H9 (cell line): ENCODE measurements around the gene LRIG1. TPM values are rescaled to one million over a fixed set of nuclear protein-coding genes. Genes with fewer than 3 reads are reported as not detected.

Experiments used
- DNase-seq: peaks from one replicate; pipeline ENCODE4 v3.0.0-alpha.2; 2017
- H2AFZ ChIP-seq: one replicate; pipeline ENCODE4 v1.6.1; 2013; ENCODE audit warnings: mild to moderate bottlenecking, low read length, control low read depth, moderate library complexity
- H2AK5ac ChIP-seq: 2 replicates; pipeline ENCODE4 v1.6.1; 2013; ENCODE audit warnings: low read length, control low read depth, mixed read lengths; ENCODE audit not compliant: insufficient read length
- H2BK120ac ChIP-seq: one replicate; pipeline ENCODE4 v1.6.1; 2013; ENCODE audit warnings: low read depth, mild to moderate bottlenecking, low read length, control low read depth, inconsistent platforms; ENCODE audit not compliant: poor library complexity, severe bottlenecking
- H2BK12ac ChIP-seq: 2 replicates; pipeline ENCODE4 v1.6.1; 2013; ENCODE audit warnings: low read length, control low read depth, mixed read lengths, low read depth; ENCODE audit not compliant: insufficient read length
- H2BK15ac ChIP-seq: 2 replicates; pipeline ENCODE4 v1.6.1; 2013; ENCODE audit warnings: low read depth, low read length, control low read depth
- H2BK20ac ChIP-seq: one replicate; pipeline ENCODE4 v1.6.1; 2013; ENCODE audit warnings: low read depth, mild to moderate bottlenecking, low read length, control low read depth, inconsistent platforms; ENCODE audit not compliant: poor library complexity, severe bottlenecking
- H2BK5ac ChIP-seq: 2 replicates; pipeline ENCODE4 v1.6.1; 2013; ENCODE audit warnings: low read length, control low read depth, mixed read lengths; ENCODE audit not compliant: insufficient read length
- H3K14ac ChIP-seq: 2 replicates; pipeline ENCODE4 v1.6.1; 2013; ENCODE audit warnings: low read length, control low read depth; ENCODE audit not compliant: insufficient read depth
- H3K18ac ChIP-seq: 2 replicates; pipeline ENCODE4 v1.6.1; 2013; ENCODE audit warnings: low read depth, mild to moderate bottlenecking, mixed read lengths, low read length, control low read depth; ENCODE audit not compliant: insufficient read length
- H3K23ac ChIP-seq: 2 replicates; pipeline ENCODE4 v1.6.1; 2013; ENCODE audit warnings: low read length, control low read depth, mixed read lengths, low read depth; ENCODE audit not compliant: insufficient read length
- H3K23me2 ChIP-seq: 2 replicates; pipeline ENCODE4 v1.6.1; 2013; ENCODE audit warnings: low read depth, mild to moderate bottlenecking, mixed read lengths, low read length, control low read depth; ENCODE audit not compliant: insufficient read length, poor library complexity, severe bottlenecking
- H3K27ac ChIP-seq: 2 replicates; pipeline ENCODE4 v1.5.1; 2013; ENCODE audit warnings: low read length, control low read depth, mixed read lengths, low read depth; ENCODE audit not compliant: insufficient read length
- H3K27me3 ChIP-seq: 2 replicates; pipeline ENCODE4 v1.6.1; 2013; ENCODE audit warnings: low read length, control low read depth, inconsistent platforms; ENCODE audit not compliant: insufficient read depth
- H3K4ac ChIP-seq: 2 replicates; pipeline ENCODE4 v1.6.1; 2013; ENCODE audit warnings: low read depth, mild to moderate bottlenecking, control low read depth, inconsistent platforms, low read length, moderate library complexity
- H3K4me1 ChIP-seq: 2 replicates; pipeline ENCODE4 v1.6.1; 2013; ENCODE audit warnings: low read length, control low read depth, inconsistent platforms; ENCODE audit not compliant: insufficient read depth
- H3K4me2 ChIP-seq: 2 replicates; pipeline ENCODE4 v1.6.1; 2013; ENCODE audit warnings: low read length, control low read depth, mixed read lengths; ENCODE audit not compliant: insufficient read length, insufficient read depth
- H3K56ac ChIP-seq: 2 replicates; pipeline ENCODE4 v1.6.1; 2013; ENCODE audit warnings: low read depth, mild to moderate bottlenecking, mixed read lengths, low read length, control low read depth; ENCODE audit not compliant: insufficient read length
- H3K79me1 ChIP-seq: 2 replicates; pipeline ENCODE4 v1.6.1; 2013; ENCODE audit warnings: low read depth, mild to moderate bottlenecking, moderate library complexity, low read length, control low read depth, inconsistent platforms; ENCODE audit not compliant: insufficient read depth, poor library complexity, severe bottlenecking
- H3K79me2 ChIP-seq: 2 replicates; pipeline ENCODE4 v1.6.1; 2013; ENCODE audit warnings: low read length, control low read depth, inconsistent platforms; ENCODE audit not compliant: insufficient read depth
- H3K9ac ChIP-seq: 2 replicates; pipeline ENCODE4 v1.6.1; 2013; ENCODE audit warnings: low read length, control low read depth, mixed read lengths; ENCODE audit not compliant: insufficient read length; ENCODE audit errors: extremely low read depth
- H3K9me3 ChIP-seq: one replicate; pipeline ENCODE4 v1.6.1; 2013; ENCODE audit warnings: low read depth, low read length, inconsistent platforms; ENCODE audit not compliant: control insufficient read depth
- H3T11ph ChIP-seq: one replicate; pipeline ENCODE4 v1.6.1; 2013; ENCODE audit warnings: mild to moderate bottlenecking, low read length, control low read depth, inconsistent platforms
- H4K20me1 ChIP-seq: one replicate; pipeline ENCODE4 v1.6.1; 2013; ENCODE audit not compliant: control insufficient read depth, insufficient read length, insufficient read depth
- H4K5ac ChIP-seq: 2 replicates; pipeline ENCODE4 v1.6.1; 2013; ENCODE audit warnings: low read depth, mild to moderate bottlenecking, mixed read lengths, low read length, control low read depth; ENCODE audit not compliant: insufficient read length
- H4K8ac ChIP-seq: replicated peaks from 2 replicates; pipeline ENCODE4 v1.6.1; 2013; ENCODE audit warnings: low read length, control low read depth, mixed read lengths, low read depth; ENCODE audit not compliant: insufficient read length
- H4K91ac ChIP-seq: 2 replicates; pipeline ENCODE4 v1.6.1; 2013; ENCODE audit warnings: low read depth, mild to moderate bottlenecking, moderate library complexity, mixed read lengths, low read length, control low read depth; ENCODE audit not compliant: insufficient read length
- H3K27ac Mint-ChIP-seq, 3 experiments: 2 replicates in 2 of 3; 3 replicates in 1 of 3; pipeline ENCODE4 v1.8.0; 2020 to 2021; ENCODE audit warnings: mixed read lengths in 3 of 3, mild to moderate bottlenecking in 1 of 3, moderate library complexity in 1 of 3
- H3K27me3 Mint-ChIP-seq: 2 replicates; pipeline ENCODE4 v1.8.0; 2021; ENCODE audit warnings: low read depth, mild to moderate bottlenecking, moderate library complexity, mixed read lengths
- H3K36me3 Mint-ChIP-seq, 3 experiments: 2 replicates in 2 of 3; 3 replicates in 1 of 3; pipeline ENCODE4 v1.8.0; 2020 to 2021; ENCODE audit warnings: low read depth in 3 of 3, mixed read lengths in 3 of 3; ENCODE audit not compliant: insufficient read depth in 1 of 3
- H3K4me1 Mint-ChIP-seq, 2 experiments: 2 replicates each; pipeline ENCODE4 v1.8.0; 2020; ENCODE audit warnings: mixed read lengths in 2 of 2
- H3K4me3 Mint-ChIP-seq, 2 experiments: 2 replicates in 1 of 2; 3 replicates in 1 of 2; pipeline ENCODE4 v1.8.0; 2020 to 2021; ENCODE audit warnings: mild to moderate bottlenecking in 2 of 2, mixed read lengths in 2 of 2, moderate library complexity in 1 of 2
- H3K9me3 Mint-ChIP-seq, 2 experiments: 2 replicates in 1 of 2; 3 replicates in 1 of 2; pipeline ENCODE4 v1.8.0; 2020; ENCODE audit warnings: mild to moderate bottlenecking in 2 of 2, mixed read lengths in 2 of 2, moderate library complexity in 1 of 2
- WGBS: extraction: QIAGEN DNeasy Blood & Tissue Kit; methylation state at CpG from one replicate; pipeline ENCODE4 v1.1.7; 2013; ENCODE audit warnings: missing lambda C conversion rate, low lambda C conversion rate, mixed read lengths; ENCODE audit not compliant: insufficient read length; ENCODE audit errors: extremely low coverage; 5-methylcytosine and 5-hydroxymethylcytosine counted together
- total RNA-seq: library from RNA; stranded (reverse); gene quantifications from 2 replicates; pipeline ENCODE4 v1.2.1, GENCODE V29; 2021
- TF ChIP-seq, protein P1 (sequence below): fragments of 200-600 bp; sonication (generic); conservative IDR thresholded peaks from 3 replicates; pipeline ENCODE4 v1.8.0; 2021; ENCODE audit warnings: antibody characterized with exemption, mild to moderate bottlenecking

The LRIG1 gene
- total RNA-seq, 1 experiment from 2014 or later, result 70.3 TPM

DNA sequence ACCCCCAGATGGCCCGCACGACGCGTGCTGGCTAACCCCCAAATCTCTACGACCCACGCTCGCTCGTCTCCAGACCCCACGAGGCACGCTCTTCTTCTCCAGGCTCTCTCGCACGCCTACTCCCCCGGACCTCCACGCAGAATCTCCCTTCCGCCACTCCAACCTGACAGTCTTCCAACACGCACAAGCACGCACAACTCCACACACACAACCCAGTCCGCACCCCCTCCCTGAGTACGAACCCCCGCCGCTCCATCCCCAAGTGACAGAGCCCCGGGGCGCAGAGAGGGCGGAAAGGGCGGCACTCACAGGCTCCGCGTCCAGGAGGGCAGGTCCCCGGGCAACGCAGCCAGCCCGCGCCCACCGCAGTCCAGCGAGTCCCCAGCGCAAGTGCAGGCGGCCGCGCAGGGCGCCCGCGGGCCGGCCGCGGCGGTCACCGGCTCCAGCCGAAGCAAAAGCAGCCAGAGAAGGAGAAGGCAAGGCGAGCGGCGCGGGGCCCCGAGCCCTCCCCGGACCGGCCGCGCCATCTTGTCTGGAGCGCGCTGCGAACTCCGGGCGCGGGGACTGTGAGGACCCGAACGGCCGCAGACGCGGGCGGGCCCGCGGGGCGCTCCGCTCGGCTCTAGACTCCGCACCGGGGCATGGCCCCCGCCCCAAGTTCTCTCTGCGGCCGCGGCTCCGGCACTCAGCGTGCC lies 794 bp downstream of the LRIG1 start:
- DNase-seq, result no peak
- no peak overlapping the region for H3K56ac ChIP-seq

More for the DNA sequence above, 794 bp downstream of the LRIG1 start:
- Histone ChIP-seq H4K8ac (no peak overlapping the region), H4K20me1 (peaks cover 2% of the 10 kb centered on the region), H3K18ac (no peak overlapping the region), H3K4ac (no peak overlapping the region), H4K91ac (no peak overlapping the region), H4K5ac (no peak overlapping the region), H3K23me2 (peaks cover 16% of the 10 kb centered on the region), H2BK15ac (no peak overlapping the region), H3K4me2 (peak overlapping the region; percentile 90), H3K79me2 (peaks cover 29% of the 10 kb centered on the region), H2AFZ (no peak overlapping the region), H3K27me3 (no peaks in the 10 kb centered on the region; the same call in 1 of the 2 replicates), H3K9ac (peak overlapping the region; percentile 93), H3K23ac (no peak overlapping the region), H2BK120ac (no peak overlapping the region), H2BK5ac (no peak overlapping the region), H3K9me3 (no peaks in the 10 kb centered on the region), H2AK5ac (no peak overlapping the region), H3K27ac (no peak overlapping the region), H3K4me1 (peaks cover 14% of the 10 kb centered on the region), H2BK12ac (no peak overlapping the region), H2BK20ac (no peak overlapping the region), H3K79me1 (no peaks in the 10 kb centered on the region), H3K14ac (peak overlapping the region; percentile 78), H3T11ph (no peak overlapping the region)
- Mint-ChIP-seq H3K9me3 (peaks cover 0 to 3% of the 10 kb centered on the region in 2 experiments; a peak in 3 of 5 replicates), H3K27me3 (peaks cover 7% of the 10 kb centered on the region), H3K4me1 (peaks cover 68 to 79% of the 10 kb centered on the region in 2 experiments), H3K27ac (peak overlapping the region; percentile 46 to 95 (median 62); a peak in 6 of 7 replicates), H3K36me3 (peaks cover 2 to 12% (median 10%) of the 10 kb centered on the region in 3 experiments; a peak in 6 of 7 replicates), H3K4me3 (peak overlapping the region; percentile 96 to 99)
- WGBS, result no CpG with 5 or more reads among the region's 80 CpGs
- TF ChIP-seq, protein P1, sequence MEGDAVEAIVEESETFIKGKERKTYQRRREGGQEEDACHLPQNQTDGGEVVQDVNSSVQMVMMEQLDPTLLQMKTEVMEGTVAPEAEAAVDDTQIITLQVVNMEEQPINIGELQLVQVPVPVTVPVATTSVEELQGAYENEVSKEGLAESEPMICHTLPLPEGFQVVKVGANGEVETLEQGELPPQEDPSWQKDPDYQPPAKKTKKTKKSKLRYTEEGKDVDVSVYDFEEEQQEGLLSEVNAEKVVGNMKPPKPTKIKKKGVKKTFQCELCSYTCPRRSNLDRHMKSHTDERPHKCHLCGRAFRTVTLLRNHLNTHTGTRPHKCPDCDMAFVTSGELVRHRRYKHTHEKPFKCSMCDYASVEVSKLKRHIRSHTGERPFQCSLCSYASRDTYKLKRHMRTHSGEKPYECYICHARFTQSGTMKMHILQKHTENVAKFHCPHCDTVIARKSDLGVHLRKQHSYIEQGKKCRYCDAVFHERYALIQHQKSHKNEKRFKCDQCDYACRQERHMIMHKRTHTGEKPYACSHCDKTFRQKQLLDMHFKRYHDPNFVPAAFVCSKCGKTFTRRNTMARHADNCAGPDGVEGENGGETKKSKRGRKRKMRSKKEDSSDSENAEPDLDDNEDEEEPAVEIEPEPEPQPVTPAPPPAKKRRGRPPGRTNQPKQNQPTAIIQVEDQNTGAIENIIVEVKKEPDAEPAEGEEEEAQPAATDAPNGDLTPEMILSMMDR, result no peak
